HCT116 (cell line): ENCODE measurements around the gene NHSL1. TPM values are rescaled to one million over a fixed set of nuclear protein-coding genes. Genes with fewer than 3 reads are reported as not detected.

Source experiments
- ATAC-seq: fragments of 200-7000 bp; cut with Tn5 transposase; 2 replicates; pipeline ENCODE4 v1.9.1; 2020; ENCODE audit warnings: mild to moderate bottlenecking, moderate library complexity
- BruUV-seq: library from RNA; stranded (reverse); fragments of 400-500 nt; replicated peaks from 2 replicates; lab custom pipeline; 2021; lab: Mats Ljungman, UMichigan
- CTCF ChIA-PET: fragments of 300-600 bp; sonication (Branson Sonifier 250); formaldehyde crosslinking; loops from one replicate; lab custom pipeline; 2021; ENCODE audit warnings: antibody characterized with exemption; lab: Charles Lee
- POLR2A ChIA-PET: fragments of 300-600, 350-600 bp; sonication (Branson Sonifier 250); formaldehyde crosslinking; loops from one replicate; lab custom pipeline; 2021; ENCODE audit warnings: antibody characterized with exemption; lab: Charles Lee
- RAD21 ChIA-PET, 2 experiments: fragments of 300-600 bp; sonication (Branson Sonifier 250); formaldehyde crosslinking; loops; one replicate each; lab custom pipeline; 2023; ENCODE audit warnings: low total read pairs in 2 of 2; ENCODE audit not compliant: uncharacterized antibody in 2 of 2, unreplicated experiment in 2 of 2, low non-redundant PET in 1 of 2; lab: Charles Lee
- DNase-seq: peaks from one replicate; pipeline ENCODE4 v3.0.0-alpha.2; 2010; ENCODE audit warnings: low read depth, low spot score
- H2AFZ ChIP-seq: fragments of 200-600 bp; shearing (Covaris generic), sonication (generic); 2 replicates; pipeline ENCODE4 v1.6.1; 2017; ENCODE audit warnings: low read depth, mixed run types, mixed read lengths, antibody characterized with exemption, low read length; ENCODE audit not compliant: poor library complexity, severe bottlenecking
- H3K27ac ChIP-seq: 2 replicates; pipeline ENCODE4 v1.5.1; 2012; ENCODE audit warnings: low read depth, low read length
- H3K27me3 ChIP-seq: fragments of 200-600 bp; sonication (generic); 2 replicates; pipeline ENCODE4 v1.6.1; 2016; ENCODE audit warnings: mixed run types, low read length, mixed read lengths; ENCODE audit not compliant: insufficient read depth
- H3K36me3 ChIP-seq, 2 experiments: fragments of 200-500 bp in 1 of 2; fragments of 200-600 bp in 1 of 2; sonication (Bioruptor generic) in 1 of 2; sonication (generic) in 1 of 2; 2 replicates each; pipeline versions ENCODE4 v1.5.1 to v1.6.1; 2014 to 2016; ENCODE audit warnings: low read length in 2 of 2, inconsistent platforms in 1 of 2, mixed read lengths in 1 of 2, mixed run types in 1 of 2; ENCODE audit not compliant: insufficient read depth in 2 of 2, control insufficient read depth in 1 of 2
- H3K4me1 ChIP-seq, 2 experiments: fragments of 200-600 bp in 1 of 2; sonication (generic) in 1 of 2; 2 replicates each; pipeline versions ENCODE4 v1.5.1 to v1.6.1; 2012 to 2017; ENCODE audit warnings: low read length in 2 of 2, inconsistent platforms in 1 of 2, mild to moderate bottlenecking in 1 of 2, mixed read lengths in 1 of 2, mixed run types in 1 of 2, moderate library complexity in 1 of 2; ENCODE audit not compliant: insufficient read depth in 2 of 2, control insufficient read depth in 1 of 2
- H3K4me2 ChIP-seq: fragments of 200-600 bp; sonication (generic); 2 replicates; pipeline ENCODE4 v1.6.1; 2017; ENCODE audit warnings: mixed run types, low read length, mixed read lengths
- H3K4me3 ChIP-seq, 2 experiments: fragments of 200-600 bp in 1 of 2; sonication (generic) in 1 of 2; replicated peaks in 1 of 2; 2 replicates each; pipeline ENCODE4 v1.5.1; 2011 to 2016; ENCODE audit warnings: low read length in 2 of 2, control low read depth in 1 of 2, low read depth in 1 of 2, mild to moderate bottlenecking in 1 of 2, mixed read lengths in 1 of 2, mixed run types in 1 of 2
- H3K79me2 ChIP-seq: fragments of 200-600 bp; sonication (generic); 2 replicates; pipeline ENCODE4 v1.6.1; 2017; ENCODE audit warnings: mild to moderate bottlenecking, mixed run types, low read length, moderate library complexity, mixed read lengths; ENCODE audit not compliant: insufficient read depth
- H3K9ac ChIP-seq: fragments of 200-600 bp; sonication (generic); 2 replicates; pipeline ENCODE4 v1.6.1; 2016; ENCODE audit warnings: low read length, mixed read lengths
- H3K9me2 ChIP-seq: fragments of 200-600 bp; sonication (generic), shearing (Covaris generic); 2 replicates; pipeline ENCODE4 v1.6.1; 2017; ENCODE audit warnings: mixed run types, mild to moderate bottlenecking, moderate library complexity; ENCODE audit not compliant: insufficient read depth
- H3K9me3 ChIP-seq, 2 experiments: fragments of 200-500 bp in 1 of 2; fragments of 200-600 bp in 1 of 2; sonication (Bioruptor generic) in 1 of 2; sonication (generic) in 1 of 2; 2 replicates each; pipeline ENCODE4 v1.6.1; 2014 to 2017; ENCODE audit warnings: low read length in 2 of 2, mixed read lengths in 2 of 2, inconsistent platforms in 1 of 2, low read depth in 1 of 2, mild to moderate bottlenecking in 1 of 2, mixed run types in 1 of 2, moderate library complexity in 1 of 2; ENCODE audit not compliant: control insufficient read depth in 1 of 2, insufficient read depth in 1 of 2
- H4K20me1 ChIP-seq: fragments of 200-600 bp; sonication (generic), shearing (Covaris generic); 2 replicates; pipeline ENCODE4 v1.6.1; 2017; ENCODE audit warnings: mixed run types, mild to moderate bottlenecking, moderate library complexity; ENCODE audit not compliant: insufficient read depth
- CTCF ChIP-seq, 3 experiments: fragments of 200-600 bp in 1 of 3; sonication (generic) in 1 of 3; IDR thresholded peaks in 2 of 3; conservative IDR thresholded peaks in 1 of 3; 2 replicates each; pipeline ENCODE4 v1.5.1; 2012 to 2017; ENCODE audit warnings: low read depth in 2 of 3, low read length in 2 of 3, antibody characterized with exemption in 1 of 3, borderline replicate concordance in 1 of 3, control low read depth in 1 of 3, mild to moderate bottlenecking in 1 of 3, mixed read lengths in 1 of 3, mixed run types in 1 of 3, moderate library complexity in 1 of 3; ENCODE audit not compliant: insufficient read depth in 1 of 3
- POLR2AphosphoS5 ChIP-seq: IDR thresholded peaks from 2 replicates; pipeline ENCODE4 v1.6.1; 2011; ENCODE audit warnings: mild to moderate bottlenecking, low read depth, low read length, moderate library complexity
- SP1 ChIP-seq: IDR thresholded peaks from 2 replicates; pipeline ENCODE4 v1.6.1; 2012; ENCODE audit warnings: low read depth
- ZBTB33 ChIP-seq: IDR thresholded peaks from 2 replicates; pipeline ENCODE4 v1.6.1; 2011; ENCODE audit warnings: mild to moderate bottlenecking, low read length, moderate library complexity; ENCODE audit not compliant: insufficient replicate concordance; ENCODE audit errors: extremely low read depth
- ZFX ChIP-seq: fragments of 450-650 bp; IDR thresholded peaks from 2 replicates; pipeline ENCODE4 v1.6.1; 2017
- ZNF274 ChIP-seq: fragments of 200-500 bp; sonication (Bioruptor generic); IDR thresholded peaks from 2 replicates; pipeline ENCODE4 v1.6.1; 2014; ENCODE audit warnings: mild to moderate bottlenecking, low read depth, low read length, inconsistent platforms
- intact Hi-C: fragments of 100-400 bp; cut with micrococcal nuclease; formaldehyde crosslinking; loops from 2 replicates; pipeline ENCODE4 v1.10.0; 2022
- total RNA-seq: library from RNA; stranded (reverse); gene quantifications from one replicate; pipeline ENCODE4 v1.2.1, GENCODE V29; 2021; ENCODE audit not compliant: unreplicated experiment

NHSL1 gene
- total RNA-seq, 1 experiment from 2014 or later: 15.4 TPM

GRCh38 chr6:138524526-138524925, 25.2 kb upstream of the NHSL1 start:
- TF ChIP-seq ZBTB33 (no peak), ZNF274 (no peak), CTCF (IDR thresholded peaks at IDR 0.05 in 2 of 3, conservative IDR thresholded peaks at IDR 0.05 in 1 of 3; ENCODE audit: borderline replicate concordance in 1 of 3, insufficient read depth in 1 of 3, low read depth in 2 of 3, low read length in 2 of 3) (no peak), SP1 (no peak), POLR2AphosphoS5 (no peak), ZFX (no peak)
- no TSS peak for BruUV-seq
- Histone ChIP-seq H3K4me3 (no peak overlapping the region), H3K36me3 (no peaks in the 10 kb centered on the region), H3K9me3 (no peaks in the 10 kb centered on the region), H3K4me2 (no peak overlapping the region), H3K9ac (no peak overlapping the region), H3K4me1 (no peaks in the 10 kb centered on the region), H3K27me3 (no peaks in the 10 kb centered on the region), H3K27ac (no peak overlapping the region), H3K9me2 (no peaks in the 10 kb centered on the region), H3K79me2 (no peaks in the 10 kb centered on the region), H4K20me1 (no peaks in the 10 kb centered on the region), H2AFZ (no peak overlapping the region)
- CTCF ChIA-PET: no interaction called here
- intact Hi-C loops: no loop called here
- ATAC-seq (no peak), DNase-seq (no peak)
- POLR2A ChIA-PET: no interaction called here
- RAD21 ChIA-PET: no interaction called here
